Stimulated activated CD8-positive, alpha-beta memory T cell treated with anti-CD3 and anti-CD28 coated beads, Interleukin-2, amount 100 ng/mL, for 48 hours (primary cell): ENCODE measurements around the gene SETD7.

Experiments used
- DNase-seq, 2 donors: peaks; one replicate each; pipeline ENCODE4 v3.0.0-alpha.2; 2020; ENCODE audit warnings: low read depth in 2 of 2

SETD7 gene

DNA sequence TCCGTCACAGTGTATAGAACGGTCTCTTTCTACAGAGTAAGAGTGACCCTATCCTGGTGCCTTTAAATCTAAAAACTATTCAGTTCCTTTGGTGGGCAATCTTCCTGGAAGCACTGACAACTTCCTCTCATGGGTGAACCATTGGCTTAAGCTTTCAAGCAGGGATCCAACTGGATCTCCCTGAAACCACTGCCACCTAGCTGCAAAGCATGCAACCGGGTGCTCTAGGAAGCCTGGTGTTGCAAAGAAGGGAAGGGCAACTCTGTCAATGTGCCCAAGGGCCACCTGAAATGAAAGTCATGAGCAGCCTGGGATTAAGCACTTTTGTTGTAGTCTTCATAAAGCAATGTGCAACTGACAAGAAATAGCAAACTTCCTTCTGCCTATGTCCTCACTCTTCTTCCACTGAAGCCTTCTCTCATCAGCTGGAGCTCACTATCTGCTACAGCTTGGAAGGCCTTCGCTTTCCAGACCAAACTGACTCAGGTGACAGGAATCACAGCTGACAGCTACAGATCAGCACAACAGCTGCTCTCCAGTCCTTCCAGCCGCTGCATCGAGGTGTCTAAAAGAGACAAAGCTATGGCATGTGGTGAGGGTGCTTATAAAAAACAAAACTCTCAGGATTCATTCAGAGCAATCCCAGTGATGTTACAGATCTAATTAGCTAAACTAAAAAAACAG lies 46.1 kb downstream of the SETD7 start:
- no peak for DNase-seq

- DNase-seq = no peak
Observed at GRCh38 chr4:139508581-139509237, 47.3 kb downstream of the SETD7 start.

GRCh38 chr4:139506774-139507173 lies 49.2 kb downstream of the SETD7 start:
- no peak for DNase-seq

DNA sequence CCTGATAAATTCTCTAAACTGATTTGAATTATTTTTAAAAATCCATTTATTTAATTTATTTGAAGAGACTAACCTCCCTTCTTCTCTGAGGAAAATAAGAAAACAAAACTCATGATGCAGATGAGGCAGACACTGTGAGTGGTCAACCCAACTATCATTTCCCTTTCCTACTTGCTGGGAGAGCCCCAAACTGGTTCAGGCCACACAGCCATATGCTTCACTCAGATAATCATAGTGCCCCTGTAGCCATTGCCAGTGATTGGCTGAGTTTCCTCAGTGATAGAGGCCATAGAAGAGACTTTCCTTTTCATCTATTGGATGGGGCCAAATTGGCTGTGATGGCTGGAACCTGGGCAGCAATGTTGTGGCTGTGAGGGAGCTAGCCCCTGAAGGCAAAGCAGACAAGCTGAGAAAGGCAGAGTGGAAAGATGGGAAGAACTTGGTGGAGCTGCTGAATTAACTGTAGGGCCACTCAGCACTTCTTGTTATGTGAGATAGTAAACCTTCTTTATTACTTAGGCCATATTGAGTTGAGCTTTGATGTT lies 52.3 kb downstream of the SETD7 start:
- DNase-seq = no peak

GRCh38 chr4:139501927-139502899 lies 53.8 kb downstream of the SETD7 start:
- DNase-seq = no peak

- no peak for DNase-seq
Observed at GRCh38 chr4:139501527-139501926, 54.5 kb downstream of the SETD7 start.

GRCh38 chr4:139501117-139501516 lies 54.9 kb downstream of the SETD7 start:
- DNase-seq = no peak

- DNase-seq = no peak
Observed at GRCh38 chr4:139499186-139499585, 56.8 kb downstream of the SETD7 start.

DNA sequence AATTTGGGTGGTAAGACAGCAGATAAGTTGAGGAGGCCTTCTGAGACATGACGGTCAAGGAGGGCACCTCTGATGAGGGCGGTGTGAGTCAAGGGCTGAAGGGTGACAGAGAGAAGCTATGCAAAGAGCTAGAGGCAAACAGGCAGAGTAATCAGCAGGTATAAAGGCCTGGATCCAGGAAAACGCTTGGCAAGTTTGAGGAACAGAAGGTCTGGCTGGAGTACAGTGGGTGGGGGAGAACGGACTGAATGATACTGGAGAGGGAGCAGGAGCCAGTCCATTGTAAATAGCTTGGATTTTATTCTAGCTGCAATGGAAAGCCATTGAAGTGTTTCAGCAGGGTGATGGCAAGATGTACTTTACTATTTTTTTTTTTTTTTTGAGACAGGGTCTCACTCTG lies 62.8 kb downstream of the SETD7 start:
- DNase-seq = no peak

DNA sequence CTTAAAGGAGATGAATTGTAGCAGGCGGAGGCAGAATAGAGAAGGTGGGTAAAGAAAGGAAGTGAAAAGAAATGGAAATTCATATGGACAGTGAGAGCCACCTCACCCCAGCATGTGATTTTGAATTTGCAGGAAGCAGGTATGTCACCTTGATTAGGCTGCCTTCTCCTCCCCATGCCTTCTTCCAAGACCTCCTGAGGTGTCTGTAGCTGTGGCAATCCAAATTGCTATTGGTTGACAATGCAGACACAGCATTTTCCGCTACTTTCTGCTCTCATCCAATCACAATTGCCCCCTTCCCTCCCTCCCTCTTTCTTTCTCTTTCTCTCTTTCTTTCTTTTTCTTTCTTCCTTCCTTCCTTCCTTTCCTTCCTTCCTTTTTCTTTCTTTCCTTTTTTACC lies 63.6 kb downstream of the SETD7 start:
- no peak for DNase-seq

DNA sequence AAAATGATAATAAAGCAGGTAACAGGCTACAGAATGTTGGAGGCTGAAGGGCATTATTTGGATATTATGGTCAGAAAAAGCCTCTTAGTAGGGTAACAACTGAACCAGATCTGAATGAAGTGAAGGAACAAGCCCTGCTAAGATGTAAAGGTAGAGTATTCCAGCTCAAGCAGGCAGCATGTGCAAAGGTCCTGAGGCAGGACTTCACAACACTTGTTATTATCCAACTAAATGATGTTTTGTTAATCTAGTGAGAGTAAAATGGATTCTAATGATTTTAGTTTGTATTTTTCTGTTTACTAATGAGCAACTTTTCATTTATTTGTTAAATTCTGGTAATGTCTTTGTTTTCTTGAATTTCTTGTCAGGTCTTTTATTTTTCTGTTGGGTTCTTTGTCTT lies 66.4 kb downstream of the SETD7 start:
- DNase-seq = no peak

- no peak for DNase-seq
Observed at GRCh38 chr4:139488442-139488841, 67.6 kb downstream of the SETD7 start.

GRCh38 chr4:139484783-139485311 lies 71.2 kb downstream of the SETD7 start:
- DNase-seq = no peak

DNA sequence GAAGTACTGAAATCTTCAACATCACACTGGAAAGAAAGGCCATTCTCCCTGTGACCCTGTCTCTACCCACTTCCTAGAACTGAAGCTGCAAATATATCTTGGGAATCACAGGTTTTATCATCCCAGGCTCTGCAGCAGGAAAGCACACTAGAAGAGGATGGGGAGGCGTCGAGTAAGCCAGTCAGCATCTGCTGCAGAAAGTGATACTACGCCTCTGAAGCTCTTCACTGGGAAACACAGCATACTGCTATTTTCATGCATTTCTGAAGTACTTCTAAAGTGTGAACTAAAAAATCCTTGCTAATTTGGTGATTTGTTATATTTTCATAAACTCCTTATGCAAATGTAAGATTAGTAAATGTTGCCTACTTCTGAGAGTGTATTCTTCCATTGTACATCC lies 73.0 kb downstream of the SETD7 start:
- DNase-seq = no peak

GRCh38 chr4:139481465-139481864 lies 74.6 kb downstream of the SETD7 start:
- DNase-seq = no peak

- no peak for DNase-seq
Observed at GRCh38 chr4:139476363-139476762, 79.7 kb downstream of the SETD7 start.

DNA sequence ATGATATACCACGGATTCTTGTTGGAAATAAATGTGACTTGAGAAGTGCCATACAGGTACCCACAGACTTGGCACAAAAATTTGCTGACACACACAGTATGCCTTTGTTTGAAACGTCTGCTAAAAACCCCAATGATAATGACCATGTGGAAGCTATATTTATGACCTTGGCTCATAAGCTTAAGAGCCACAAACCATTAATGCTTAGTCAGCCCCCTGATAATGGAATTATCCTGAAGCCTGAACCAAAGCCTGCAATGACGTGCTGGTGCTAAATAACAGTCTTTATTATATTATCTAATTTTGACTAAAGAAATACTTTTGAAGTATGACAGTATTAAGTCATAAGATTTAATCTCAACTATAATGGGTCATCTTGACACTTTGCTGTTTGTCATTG lies 83.2 kb downstream of the SETD7 start:
- DNase-seq = no peak

DNA sequence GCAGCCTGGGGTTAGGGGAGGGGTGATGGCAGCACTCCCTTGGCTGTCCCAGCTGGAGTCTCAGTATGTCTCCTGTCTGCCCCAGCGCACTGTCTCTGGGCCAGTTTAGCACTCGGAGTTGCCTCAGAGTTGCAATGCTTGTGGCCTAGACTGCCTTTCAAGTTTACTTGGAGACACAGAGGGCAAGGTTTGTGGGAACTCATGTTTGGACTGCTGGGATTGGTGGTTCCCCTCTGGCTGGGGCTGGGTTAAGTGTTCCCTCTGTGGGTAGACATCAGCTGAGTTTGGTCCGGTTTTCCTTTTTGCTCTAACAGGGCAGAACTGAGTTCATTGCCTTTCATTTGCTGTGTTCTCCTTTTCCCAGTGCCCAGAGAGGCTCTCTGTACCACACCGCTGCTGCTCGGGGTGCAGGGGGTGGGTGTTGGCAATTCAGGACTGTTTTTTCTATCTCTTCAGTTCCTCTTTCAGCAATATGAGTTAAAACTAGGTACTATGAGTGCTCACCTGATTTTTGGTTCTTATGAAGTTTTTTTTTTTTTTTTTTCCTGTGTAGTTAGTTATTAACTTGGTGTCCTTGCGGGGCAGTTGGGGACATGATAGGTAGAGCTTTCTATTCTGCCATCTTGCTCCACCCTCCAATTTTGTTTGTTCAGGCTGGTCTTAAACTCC lies 84.9 kb downstream of the SETD7 start:
- DNase-seq = no peak

- DNase-seq = no peak
Observed at GRCh38 chr4:139470295-139470694, 85.7 kb downstream of the SETD7 start.

GRCh38 chr4:139469869-139470268 lies 86.2 kb downstream of the SETD7 start:
- DNase-seq = no peak

DNA sequence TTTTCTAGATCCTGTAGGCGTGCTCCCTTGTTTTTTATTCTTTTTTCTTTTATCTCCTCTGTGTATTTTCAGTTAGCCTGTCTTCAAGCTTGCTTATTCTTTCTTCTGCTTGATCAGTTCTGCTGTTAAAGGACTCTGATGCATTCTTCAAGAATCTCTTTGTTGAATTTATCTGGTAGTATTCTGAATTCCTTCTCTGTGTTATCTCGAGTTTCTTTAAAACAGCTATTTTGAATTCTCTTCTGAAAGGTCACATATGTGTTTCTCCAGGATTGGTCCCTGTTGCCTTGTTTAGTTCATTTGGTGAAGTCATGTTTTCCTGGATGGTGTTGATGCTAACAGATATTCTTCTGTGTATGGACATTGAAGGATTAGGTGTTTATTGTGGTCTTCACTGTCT lies 86.8 kb downstream of the SETD7 start:
- no peak for DNase-seq
